ENCODE measurements around the gene XYLT1.

The XYLT1 gene

DNA sequence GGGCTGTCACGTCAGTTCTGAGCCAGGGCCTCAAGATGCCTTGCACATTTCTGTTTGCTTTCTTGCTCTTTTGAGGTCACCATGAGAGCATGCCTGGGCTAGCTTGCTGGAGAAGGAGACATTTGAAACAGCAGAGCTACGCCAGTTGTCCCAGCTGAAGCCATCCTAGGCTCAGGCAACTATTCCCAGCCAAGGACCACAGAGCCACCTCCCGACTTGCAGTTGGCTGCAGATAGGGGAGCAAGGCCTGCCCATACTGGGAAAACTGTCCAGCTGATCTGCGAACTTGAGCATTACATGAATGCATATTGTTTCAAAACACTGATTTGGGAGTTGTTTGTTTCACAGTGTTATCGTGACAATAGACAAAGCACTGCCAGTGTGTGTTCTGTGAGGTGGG, 340.8 kb downstream of the XYLT1 start:
- Histone ChIP-seq H3K4me3 (ENCODE audit: low read depth, low read length) (no peak overlapping the region), H3K36me3 (replicated peaks) (no peaks in the 10 kb centered on the region), H3K27me3 (replicated peaks) (no peaks in the 10 kb centered on the region), H3K27ac (no peak overlapping the region)
- TF ChIP-seq, protein P1, sequence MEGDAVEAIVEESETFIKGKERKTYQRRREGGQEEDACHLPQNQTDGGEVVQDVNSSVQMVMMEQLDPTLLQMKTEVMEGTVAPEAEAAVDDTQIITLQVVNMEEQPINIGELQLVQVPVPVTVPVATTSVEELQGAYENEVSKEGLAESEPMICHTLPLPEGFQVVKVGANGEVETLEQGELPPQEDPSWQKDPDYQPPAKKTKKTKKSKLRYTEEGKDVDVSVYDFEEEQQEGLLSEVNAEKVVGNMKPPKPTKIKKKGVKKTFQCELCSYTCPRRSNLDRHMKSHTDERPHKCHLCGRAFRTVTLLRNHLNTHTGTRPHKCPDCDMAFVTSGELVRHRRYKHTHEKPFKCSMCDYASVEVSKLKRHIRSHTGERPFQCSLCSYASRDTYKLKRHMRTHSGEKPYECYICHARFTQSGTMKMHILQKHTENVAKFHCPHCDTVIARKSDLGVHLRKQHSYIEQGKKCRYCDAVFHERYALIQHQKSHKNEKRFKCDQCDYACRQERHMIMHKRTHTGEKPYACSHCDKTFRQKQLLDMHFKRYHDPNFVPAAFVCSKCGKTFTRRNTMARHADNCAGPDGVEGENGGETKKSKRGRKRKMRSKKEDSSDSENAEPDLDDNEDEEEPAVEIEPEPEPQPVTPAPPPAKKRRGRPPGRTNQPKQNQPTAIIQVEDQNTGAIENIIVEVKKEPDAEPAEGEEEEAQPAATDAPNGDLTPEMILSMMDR (IDR thresholded peaks at IDR 0.05; ENCODE audit: low read depth, low read length, missing control alignments), result no peak
- in situ Hi-C loops (cut with HindIII; ENCODE audit: low pct_ligation_motif_present, low sequenced_read_pairs), result no loop called here
- DNase-seq, result no peak

DNA sequence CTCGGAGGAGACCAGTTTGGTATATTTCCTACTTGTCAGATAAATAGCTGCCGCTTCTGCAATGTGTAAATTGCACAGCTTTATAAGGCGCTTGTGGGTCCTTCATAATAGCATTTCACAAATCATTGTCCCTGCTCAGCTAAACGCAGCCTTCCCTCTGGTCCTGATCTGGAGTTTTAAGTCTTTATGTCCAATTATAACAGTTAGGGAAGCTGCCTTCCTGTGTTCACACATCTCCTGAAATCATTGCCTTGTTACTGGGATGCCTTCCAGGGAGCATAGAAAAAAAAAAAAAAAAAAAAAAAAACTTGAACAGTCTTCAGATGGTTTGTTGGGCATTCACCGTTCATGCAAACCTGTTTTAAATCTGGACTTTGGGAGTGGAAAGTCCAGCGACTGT, 342.0 kb downstream of the XYLT1 start:
- H3K36me3 ChIP-seq (replicated peaks), result no peaks in the 10 kb centered on the region
- TF ChIP-seq, protein P1 (IDR thresholded peaks at IDR 0.05; ENCODE audit: low read depth, low read length, missing control alignments), result no peak
- no peak overlapping the region for H3K4me3 ChIP-seq (ENCODE audit: low read depth, low read length)
- in situ Hi-C loops (cut with HindIII; ENCODE audit: low pct_ligation_motif_present, low sequenced_read_pairs), result no loop called here
- no peak for DNase-seq
- no peaks in the 10 kb centered on the region for H3K27me3 ChIP-seq (replicated peaks)
- no peak overlapping the region for H3K27ac ChIP-seq

DNA sequence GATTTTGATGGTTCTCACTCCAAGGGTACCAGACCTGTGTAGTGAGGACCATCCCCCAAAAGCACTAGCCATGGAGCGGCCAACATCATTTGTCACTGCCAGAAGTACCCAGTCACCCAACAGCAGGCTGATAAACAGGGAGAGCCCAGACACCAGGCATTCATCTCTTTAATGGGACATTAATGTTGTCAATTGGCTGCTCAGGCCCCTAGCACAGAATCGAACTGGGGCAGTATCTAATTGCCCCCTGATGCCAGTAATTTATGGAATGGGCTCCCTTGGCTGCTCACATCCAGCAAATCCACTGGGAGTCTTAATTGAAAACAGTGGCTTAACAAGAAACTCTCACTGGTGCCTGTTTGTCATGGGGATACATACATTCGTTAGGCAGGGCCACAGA, 344.6 kb downstream of the XYLT1 start:
- Histone ChIP-seq H3K27me3 (replicated peaks) (no peaks in the 10 kb centered on the region), H3K36me3 (replicated peaks) (no peaks in the 10 kb centered on the region), H3K27ac (no peak overlapping the region), H3K4me3 (ENCODE audit: low read depth, low read length) (no peak overlapping the region)
- in situ Hi-C loops (cut with HindIII; ENCODE audit: low pct_ligation_motif_present, low sequenced_read_pairs), result no loop called here
- TF ChIP-seq, protein P1 (IDR thresholded peaks at IDR 0.05; ENCODE audit: low read depth, low read length, missing control alignments), result no peak
- no peak for DNase-seq

DNA sequence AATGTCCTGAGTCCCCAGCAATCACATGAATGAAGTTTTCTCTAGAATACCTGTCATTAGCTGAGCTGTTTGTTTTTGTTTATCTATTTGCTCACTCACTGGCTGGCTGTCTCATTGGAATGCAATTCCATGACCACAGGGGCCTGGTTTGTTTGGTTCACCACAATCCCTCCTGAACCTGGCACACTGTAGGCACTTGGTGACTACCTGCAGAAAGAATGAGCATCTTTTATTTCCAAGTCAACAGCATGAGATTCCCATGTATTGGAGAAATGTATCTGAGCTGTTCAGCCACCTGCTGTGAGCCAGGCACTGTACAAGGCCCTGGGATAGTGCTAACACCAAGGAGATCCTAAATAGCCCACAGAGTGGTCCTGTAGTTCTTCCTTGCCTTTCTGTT, 345.1 kb downstream of the XYLT1 start:
- no peaks in the 10 kb centered on the region for H3K36me3 ChIP-seq (replicated peaks)
- H3K27me3 ChIP-seq (replicated peaks), result no peaks in the 10 kb centered on the region
- DNase-seq, result no peak
- no peak overlapping the region for H3K27ac ChIP-seq
- H3K4me3 ChIP-seq (ENCODE audit: low read depth, low read length), result no peak overlapping the region
- in situ Hi-C loops (cut with HindIII; ENCODE audit: low pct_ligation_motif_present, low sequenced_read_pairs), result no loop called here
- TF ChIP-seq, protein P1 (IDR thresholded peaks at IDR 0.05; ENCODE audit: low read depth, low read length, missing control alignments), result no peak

DNA sequence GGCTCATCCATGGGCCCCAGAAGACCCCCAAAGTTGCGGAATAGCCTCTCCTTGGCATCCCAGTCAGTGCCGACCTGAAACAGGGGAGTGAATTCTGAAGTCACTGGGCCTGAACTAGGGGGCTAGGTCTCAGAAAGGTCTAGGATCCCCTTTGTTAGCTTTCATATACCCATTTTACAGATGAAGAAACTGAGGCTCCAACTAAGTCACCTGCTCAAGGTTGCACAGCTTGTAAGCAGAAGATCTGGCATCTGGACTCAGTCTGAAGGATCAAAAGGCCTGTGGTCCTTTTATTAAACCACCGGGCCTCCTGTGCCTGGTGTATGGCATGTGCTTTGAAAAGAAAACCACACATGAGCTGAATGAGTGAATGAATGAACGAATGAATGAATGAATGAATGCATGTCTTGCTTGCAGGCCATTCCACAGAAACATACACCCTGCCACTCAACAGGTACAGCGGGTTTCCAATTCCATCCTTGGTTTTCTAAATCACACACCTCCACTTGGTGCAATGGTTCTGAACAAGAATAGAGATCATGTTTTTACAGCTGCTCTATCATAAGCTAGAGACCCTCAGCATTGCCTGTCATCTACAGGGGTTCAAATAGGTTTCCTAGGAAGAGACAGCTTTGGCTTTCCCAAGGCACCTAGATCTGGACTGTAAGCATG, 352.7 kb downstream of the XYLT1 start:
- TF ChIP-seq, protein P1 (IDR thresholded peaks at IDR 0.05; ENCODE audit: low read depth, low read length, missing control alignments), result no peak
- Histone ChIP-seq H3K36me3 (replicated peaks) (no peaks in the 10 kb centered on the region), H3K27ac (no peak overlapping the region), H3K27me3 (replicated peaks) (no peaks in the 10 kb centered on the region), H3K4me3 (ENCODE audit: low read depth, low read length) (no peak overlapping the region)
- in situ Hi-C loops (cut with HindIII; ENCODE audit: low pct_ligation_motif_present, low sequenced_read_pairs), result no loop called here
- DNase-seq, result no peak

Data from brain microvascular endothelial cell (primary cell).